H1 (cell line): ENCODE data around the gene CEP97. TPM values are rescaled to one million over a fixed set of nuclear protein-coding genes. Genes with fewer than 3 reads are reported as not detected.

ENCODE experiments used
- CHD7 ChIP-seq: fragments of 300-600 bp; sonication (generic); IDR thresholded peaks from 2 replicates; pipeline ENCODE4 v1.7.1; 2012; ENCODE audit warnings: low read length, moderate library complexity, mild to moderate bottlenecking, inconsistent platforms; ENCODE audit not compliant: insufficient replicate concordance
- GTF2F1 ChIP-seq: IDR thresholded peaks from 2 replicates; pipeline ENCODE4 v1.6.1; 2012; ENCODE audit warnings: low read depth, low read length, improper control_type of control experiment, borderline replicate concordance
- POLR2AphosphoS5 ChIP-seq: IDR thresholded peaks from 2 replicates; pipeline ENCODE4 v1.6.1; 2011; ENCODE audit warnings: low read depth, low read length
- polyA plus RNA-seq, 7 experiments: library from polyadenylated mRNA; depleted of rRNA in 3 of 7; stranded (reverse) in 5 of 7; unstranded in 2 of 7; fragments of >200 nt in 5 of 7; fragments of 200-250 nt in 2 of 7; gene quantifications; 1 replicate in 5 of 7; 2 replicates in 1 of 7; 4 replicates in 1 of 7; pipeline versions ENCODE4 v1.2.1 to v1.2.3, GENCODE V29; 2011 to 2013; ENCODE audit warnings: missing spikeins in 2 of 7, mixed read lengths in 2 of 7
- total RNA-seq: library from RNA; stranded (reverse); fragmentation: NEBNext Ultra II Directional; extraction: Animal tissue kit (Norgen Biotek cat#: 25700); gene quantifications from 2 replicates; pipeline ENCODE4 v1.2.1, GENCODE V29; 2021

The CEP97 gene
- total and polyA plus RNA-seq, 2 of the 8 experiments (the other 6 are each of a cell fraction or from before 2014, with no cell fraction given), result 1.6 to 13.2 TPM

GRCh38 chr3:101814835-101815234 lies 90.4 kb downstream of the CEP97 start (continued):
- TF ChIP-seq CHD7, result no peak
- TF ChIP-seq POLR2AphosphoS5, result no peak
- TF ChIP-seq GTF2F1, result no peak
